Measurements from ENCODE around the gene CCDC38. TPM values are rescaled to one million over a fixed set of nuclear protein-coding genes. Genes with fewer than 3 reads are reported as not detected.

The CCDC38 gene
- under 1 TPM in 1 of 4 donors, not detected in 3; 0.17 TPM for total RNA-seq

- under 1% methylated on average over 45 of the region's 51 CpGs for WGBS
- Histone ChIP-seq H3K36me3 (no peaks in the 10 kb centered on the region), H3K27me3 (no peaks in the 10 kb centered on the region), H3K27ac (replicated peaks in 1 of 4) (peak within 1 kb of the TSS; percentile 80 to 91 (median 90)), H3K9me3 (no peaks in the 10 kb centered on the region), H3K4me3 (peak within 1 kb of the TSS; percentile 85 to 92 (median 90)), H3K4me1 (peaks cover 7 to 19% (median 14%) of the 10 kb centered on the region in 4 donors)
- peak; percentile 96 for DNase-seq (ENCODE audit: extremely low spot score)
- TF ChIP-seq POLR2AphosphoS5 (IDR thresholded peaks at IDR 0.05) (peak in 1 of 2 donors; percentile 50), EP300 (IDR thresholded peaks at IDR 0.05) (no peak)
- intact Hi-C loops (cut with DNase I) = no loop called here
Observed at GRCh38 chr12:95942524-95943329, at the start of gene CCDC38. CCDC38 (minus strand) TSS chr12:95942614; CDS start chr12:95936509, 6,105 bp downstream.

GRCh38 chr12:95990136-95990535 lies 47.7 kb upstream of the CCDC38 start:
- Histone ChIP-seq H3K36me3 (no peaks in the 10 kb centered on the region), H3K9me3 (no peaks in the 10 kb centered on the region), H3K4me1 (no peaks in the 10 kb centered on the region), H3K27me3 (no peaks in the 10 kb centered on the region), H3K4me3 (no peak overlapping the region), H3K27ac (replicated peaks in 1 of 4) (no peak overlapping the region)
- no peak for TF ChIP-seq POLR2AphosphoS5 (IDR thresholded peaks at IDR 0.05)
- no peak for TF ChIP-seq EP300 (IDR thresholded peaks at IDR 0.05)
- TF ChIP-seq, protein P1, sequence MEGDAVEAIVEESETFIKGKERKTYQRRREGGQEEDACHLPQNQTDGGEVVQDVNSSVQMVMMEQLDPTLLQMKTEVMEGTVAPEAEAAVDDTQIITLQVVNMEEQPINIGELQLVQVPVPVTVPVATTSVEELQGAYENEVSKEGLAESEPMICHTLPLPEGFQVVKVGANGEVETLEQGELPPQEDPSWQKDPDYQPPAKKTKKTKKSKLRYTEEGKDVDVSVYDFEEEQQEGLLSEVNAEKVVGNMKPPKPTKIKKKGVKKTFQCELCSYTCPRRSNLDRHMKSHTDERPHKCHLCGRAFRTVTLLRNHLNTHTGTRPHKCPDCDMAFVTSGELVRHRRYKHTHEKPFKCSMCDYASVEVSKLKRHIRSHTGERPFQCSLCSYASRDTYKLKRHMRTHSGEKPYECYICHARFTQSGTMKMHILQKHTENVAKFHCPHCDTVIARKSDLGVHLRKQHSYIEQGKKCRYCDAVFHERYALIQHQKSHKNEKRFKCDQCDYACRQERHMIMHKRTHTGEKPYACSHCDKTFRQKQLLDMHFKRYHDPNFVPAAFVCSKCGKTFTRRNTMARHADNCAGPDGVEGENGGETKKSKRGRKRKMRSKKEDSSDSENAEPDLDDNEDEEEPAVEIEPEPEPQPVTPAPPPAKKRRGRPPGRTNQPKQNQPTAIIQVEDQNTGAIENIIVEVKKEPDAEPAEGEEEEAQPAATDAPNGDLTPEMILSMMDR (IDR thresholded peaks at IDR 0.05) = no peak
- no peak for TF ChIP-seq POLR2A (IDR thresholded peaks at IDR 0.05; ENCODE audit: low read depth)
- DNase-seq (ENCODE audit: extremely low spot score) = peak; percentile 77
- intact Hi-C loops (cut with DNase I) = loop anchor here (10.0 kb wide), 1 partner anchor 165 kb away; no protein-coding TSS in a partner anchor
- WGBS = 94% methylated on average over 7 of the region's 7 CpGs

- 47% methylated on average over 4 of the region's 4 CpGs for WGBS
- intact Hi-C loops (cut with DNase I) = loop anchor here (10.0 kb wide), 1 partner anchor 165 kb away; no protein-coding TSS in a partner anchor
- Histone ChIP-seq H3K27me3 (no peaks in the 10 kb centered on the region), H3K4me3 (no peak overlapping the region), H3K4me1 (no peaks in the 10 kb centered on the region), H3K9me3 (no peaks in the 10 kb centered on the region), H3K36me3 (no peaks in the 10 kb centered on the region), H3K27ac (replicated peaks in 1 of 4) (no peak overlapping the region)
- TF ChIP-seq, protein P1 (IDR thresholded peaks at IDR 0.05) = no peak
- TF ChIP-seq POLR2A (IDR thresholded peaks at IDR 0.05; ENCODE audit: low read depth) = no peak
- TF ChIP-seq POLR2AphosphoS5 (IDR thresholded peaks at IDR 0.05) = no peak
- TF ChIP-seq EP300 (IDR thresholded peaks at IDR 0.05) = no peak
- peak; percentile 47 for DNase-seq (ENCODE audit: extremely low spot score)
Observed at GRCh38 chr12:95989504-95990123, 47.2 kb upstream of the CCDC38 start.

DNA sequence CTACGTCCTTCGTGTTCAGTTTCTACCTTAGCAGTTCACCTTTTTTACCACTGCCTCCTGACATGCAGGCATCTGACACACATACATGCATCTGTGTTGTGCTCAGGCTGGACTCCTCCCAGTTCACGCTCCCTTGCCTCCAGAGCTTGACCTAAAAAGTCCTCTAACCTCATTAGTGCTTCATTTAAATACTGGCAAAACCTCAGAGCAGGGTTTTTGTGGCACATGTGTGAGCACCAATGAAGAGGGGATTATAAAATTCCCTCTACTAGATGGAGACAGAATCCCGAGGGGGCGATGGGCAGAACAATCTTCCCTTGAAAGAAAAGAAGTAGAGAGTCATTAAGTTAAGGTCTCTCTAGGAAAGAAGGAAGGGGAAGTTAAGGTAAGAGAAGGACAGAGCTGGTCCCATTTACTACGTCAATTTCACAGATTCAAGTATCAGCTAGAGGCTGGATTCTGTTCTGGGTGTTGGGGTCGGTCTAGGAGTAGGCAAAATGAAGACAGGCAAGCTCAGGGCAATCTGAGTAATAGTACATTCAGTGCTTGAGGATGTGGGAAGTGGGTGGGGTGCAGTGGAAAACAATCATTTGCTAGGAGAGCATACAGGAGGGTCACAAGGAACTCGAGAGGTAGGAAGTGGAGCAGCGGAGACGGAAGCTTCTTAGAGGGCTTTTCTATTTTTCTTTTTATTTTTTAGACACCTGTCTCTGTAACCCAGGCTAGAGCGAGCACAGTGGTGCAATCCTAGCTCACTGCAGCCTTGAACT lies 46.3 kb upstream of the CCDC38 start:
- Histone ChIP-seq H3K4me3 (no peak overlapping the region), H3K4me1 (no peaks in the 10 kb centered on the region), H3K27ac (replicated peaks in 1 of 4) (no peak overlapping the region), H3K36me3 (no peaks in the 10 kb centered on the region), H3K9me3 (no peaks in the 10 kb centered on the region), H3K27me3 (no peaks in the 10 kb centered on the region)
- no peak for TF ChIP-seq EP300 (IDR thresholded peaks at IDR 0.05)
- TF ChIP-seq POLR2AphosphoS5 (IDR thresholded peaks at IDR 0.05) = no peak
- TF ChIP-seq, protein P1 (IDR thresholded peaks at IDR 0.05) = no peak
- WGBS = 87% methylated on average over 11 of the region's 11 CpGs
- intact Hi-C loops (cut with DNase I) = no loop called here
- peak; percentile 78 for DNase-seq (ENCODE audit: extremely low spot score)
